Lung (tissue), 12 donors: ENCODE measurements around the gene ALLC. TPM values are rescaled to one million over a fixed set of nuclear protein-coding genes. Genes with fewer than 3 reads are reported as not detected.

ENCODE experiments used
- ATAC-seq: fragments of 200-7000 bp; cut with Tn5 transposase; one replicate; pipeline ENCODE4 v1.9.1; 2020; ENCODE audit warnings: moderate number of reproducible peaks; ENCODE audit not compliant: insufficient read depth, low FRiP score
- DNase-seq, 3 donors: peaks; one replicate each; pipeline ENCODE4 v3.0.0-alpha.2; 2013 to 2017
- H3K27ac ChIP-seq, 2 donors: one replicate each; pipeline ENCODE4 v1.5.1; 2013; ENCODE audit warnings: mild to moderate bottlenecking in 2 of 2, moderate library complexity in 2 of 2, control low read depth in 1 of 2, inconsistent platforms in 1 of 2, low read depth in 1 of 2, low read length in 1 of 2
- H3K27me3 ChIP-seq, 3 donors: one replicate each; pipeline ENCODE4 v1.5.1; 2013; ENCODE audit warnings: low read length in 2 of 3; ENCODE audit not compliant: control insufficient read depth in 3 of 3, insufficient read depth in 3 of 3
- H3K36me3 ChIP-seq, 4 donors: one replicate each; pipeline ENCODE4 v1.5.1; 2013; ENCODE audit warnings: low read length in 4 of 4, mild to moderate bottlenecking in 1 of 4, moderate library complexity in 1 of 4; ENCODE audit not compliant: control insufficient read depth in 4 of 4, insufficient read depth in 4 of 4
- H3K4me1 ChIP-seq, 5 donors: one replicate each; pipeline ENCODE4 v1.5.1; 2013; ENCODE audit warnings: low read length in 5 of 5, mild to moderate bottlenecking in 2 of 5, moderate library complexity in 1 of 5; ENCODE audit not compliant: control insufficient read depth in 5 of 5, insufficient read depth in 5 of 5
- H3K4me3 ChIP-seq: one replicate; pipeline ENCODE4 v1.5.1; 2013; ENCODE audit warnings: mild to moderate bottlenecking, control low read depth, moderate library complexity
- H3K9ac ChIP-seq, 2 donors: one replicate each; pipeline ENCODE4 v1.5.1; 2013; ENCODE audit warnings: low read length in 2 of 2, control low read depth in 1 of 2; ENCODE audit not compliant: insufficient read depth in 1 of 2
- H3K9me3 ChIP-seq, 4 donors: one replicate each; pipeline ENCODE4 v1.5.1; 2013; ENCODE audit warnings: low read length in 3 of 4, mild to moderate bottlenecking in 1 of 4, moderate library complexity in 1 of 4; ENCODE audit not compliant: control insufficient read depth in 4 of 4, insufficient read depth in 3 of 4
- WGBS, 2 donors: extraction: QIAGEN DNeasy Blood & Tissue Kit; methylation state at CpG; one replicate each; pipeline ENCODE4 v1.1.7; 2013; 5-methylcytosine and 5-hydroxymethylcytosine counted together
- polyA plus RNA-seq, 2 donors: library from polyadenylated mRNA; stranded (reverse); fragments of 200-250 nt; gene quantifications; one replicate each; pipeline ENCODE4 v1.2.1, GENCODE V29; 2013
- total RNA-seq, 2 donors: library from RNA; depleted of rRNA in 1 of 2; stranded (reverse); fragments of >200 nt in 1 of 2; gene quantifications; one replicate each; pipeline ENCODE4 v1.2.1, GENCODE V29; 2014 to 2021
- TF ChIP-seq, protein P1 (sequence below): IDR thresholded peaks from 2 replicates; pipeline ENCODE4 v1.5.1; 2012; ENCODE audit warnings: mild to moderate bottlenecking; ENCODE audit errors: control extremely low read depth, extremely low read depth
- donor health status: control.
- donor health status: control.
- donor health status: Bipolar disorder and iron deficiency.
- donor health status: healthy.
- donor health status: DM: yes; HTN: yes; CAD: no.

ALLC gene
- total and polyA plus RNA-seq, 4 donors = 0.06 TPM; not detected in 3

DNA sequence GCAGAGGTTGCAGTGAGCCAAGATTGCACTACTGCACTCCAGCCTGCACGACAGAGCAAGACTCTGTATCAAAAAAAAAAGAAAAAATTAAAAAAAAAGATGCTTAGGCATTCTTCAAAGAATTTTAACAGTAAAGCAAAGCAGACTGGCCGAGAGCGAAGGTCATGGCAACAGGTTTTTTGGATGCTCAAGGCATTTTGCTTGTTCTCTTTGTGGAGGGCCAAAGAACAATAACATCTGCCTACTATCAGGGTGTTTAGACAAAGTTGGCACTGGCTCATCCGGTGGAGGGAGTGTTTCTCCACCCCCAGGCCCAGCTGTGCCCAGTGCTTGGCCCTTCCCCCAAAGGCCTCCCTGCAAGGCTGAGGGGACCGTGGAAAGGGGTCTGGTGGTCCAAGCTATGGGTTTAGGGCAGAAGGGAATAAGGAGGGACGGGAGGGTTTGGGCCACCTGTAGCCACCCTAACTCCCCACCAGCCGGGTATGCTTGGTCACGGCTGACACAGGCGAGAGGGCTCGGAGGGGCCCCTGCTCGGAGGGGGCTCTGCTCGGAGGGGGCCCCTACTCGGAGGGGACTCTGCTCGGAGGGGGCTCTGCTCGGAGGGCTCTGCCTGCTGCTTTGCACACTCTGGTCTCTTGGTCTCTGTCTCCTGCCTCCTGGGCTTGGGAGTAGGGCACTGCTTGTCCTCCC is 26.7 kb upstream of the ALLC start:
- Histone ChIP-seq H3K9me3 (no peaks in the 10 kb centered on the region), H3K4me1 (peaks cover 0 to 16% (median 10%) of the 10 kb centered on the region in 5 donors), H3K27me3 (no peaks in the 10 kb centered on the region), H3K36me3 (no peaks in the 10 kb centered on the region), H3K9ac (no peak overlapping the region), H3K27ac (no peak overlapping the region), H3K4me3 (no peak overlapping the region)
- ATAC-seq = no peak
- TF ChIP-seq, protein P1, sequence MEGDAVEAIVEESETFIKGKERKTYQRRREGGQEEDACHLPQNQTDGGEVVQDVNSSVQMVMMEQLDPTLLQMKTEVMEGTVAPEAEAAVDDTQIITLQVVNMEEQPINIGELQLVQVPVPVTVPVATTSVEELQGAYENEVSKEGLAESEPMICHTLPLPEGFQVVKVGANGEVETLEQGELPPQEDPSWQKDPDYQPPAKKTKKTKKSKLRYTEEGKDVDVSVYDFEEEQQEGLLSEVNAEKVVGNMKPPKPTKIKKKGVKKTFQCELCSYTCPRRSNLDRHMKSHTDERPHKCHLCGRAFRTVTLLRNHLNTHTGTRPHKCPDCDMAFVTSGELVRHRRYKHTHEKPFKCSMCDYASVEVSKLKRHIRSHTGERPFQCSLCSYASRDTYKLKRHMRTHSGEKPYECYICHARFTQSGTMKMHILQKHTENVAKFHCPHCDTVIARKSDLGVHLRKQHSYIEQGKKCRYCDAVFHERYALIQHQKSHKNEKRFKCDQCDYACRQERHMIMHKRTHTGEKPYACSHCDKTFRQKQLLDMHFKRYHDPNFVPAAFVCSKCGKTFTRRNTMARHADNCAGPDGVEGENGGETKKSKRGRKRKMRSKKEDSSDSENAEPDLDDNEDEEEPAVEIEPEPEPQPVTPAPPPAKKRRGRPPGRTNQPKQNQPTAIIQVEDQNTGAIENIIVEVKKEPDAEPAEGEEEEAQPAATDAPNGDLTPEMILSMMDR = no peak
- whole genome bisulfite sequencing, 2 donors = 73 to 84% methylated on average over 8 to 15 of the region's 15 CpGs
- peak in 2 of 3 donors; percentile 31 to 33 for DNase-seq

DNA sequence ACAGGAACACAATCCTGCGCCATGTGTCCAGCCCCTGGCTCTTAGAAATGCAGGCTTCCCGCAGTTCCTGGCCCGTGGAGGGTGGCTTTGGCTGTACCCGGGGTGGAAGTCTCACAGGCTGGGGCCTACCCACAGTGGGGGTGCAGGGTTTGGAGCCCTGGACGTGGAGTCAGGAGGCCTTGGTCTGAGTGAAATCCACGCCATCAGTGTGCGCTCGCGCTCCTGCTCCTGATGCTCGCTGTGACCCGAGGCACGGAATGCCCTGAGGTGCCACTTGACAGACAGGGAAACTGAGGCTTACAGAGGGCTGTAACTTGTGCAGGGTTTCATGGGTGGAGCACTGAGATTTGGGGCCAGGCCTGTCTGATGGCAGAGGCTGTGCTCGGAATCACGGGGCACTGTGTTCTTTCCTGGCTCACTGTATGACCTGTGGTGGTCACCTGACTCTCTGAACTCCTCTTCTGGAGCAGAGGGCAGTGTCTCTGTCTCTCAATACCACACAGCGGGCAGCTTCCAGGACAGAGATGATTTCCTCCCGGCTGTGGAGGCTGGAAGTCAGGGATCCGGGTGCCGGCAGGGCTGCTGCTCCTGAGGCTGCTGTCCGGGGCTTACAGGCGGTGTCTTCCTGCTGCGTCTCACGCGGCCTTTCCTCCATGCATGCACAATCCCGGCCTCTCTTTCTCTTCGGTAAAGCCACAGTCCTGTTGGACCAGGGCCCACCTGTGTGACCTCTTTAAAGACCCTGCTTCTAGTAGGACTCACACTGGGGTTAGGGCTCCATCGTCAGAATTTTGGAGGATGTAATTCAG is 25.9 kb upstream of the ALLC start:
- ATAC-seq = no peak

GRCh38 chr2:3633089-3633981 is 24.7 kb upstream of the ALLC start:
- TF ChIP-seq, protein P1 = no peak
- H3K36me3 ChIP-seq = no peaks in the 10 kb centered on the region
- no peak overlapping the region for H3K9ac ChIP-seq
- DNase-seq (peak in 1 of 3 donors; percentile 30), ATAC-seq (no peak)
- no peaks in the 10 kb centered on the region for H3K9me3 ChIP-seq
- H3K4me1 ChIP-seq = peaks cover 0 to 8% (median 3%) of the 10 kb centered on the region in 5 donors
- 87 to 89% methylated on average over 33 of the region's 33 CpGs for WGBS, 2 donors
- no peak overlapping the region for H3K4me3 ChIP-seq
- H3K27ac ChIP-seq = no peak overlapping the region
- no peaks in the 10 kb centered on the region for H3K27me3 ChIP-seq

More for the DNA sequence above, 25.9 kb upstream of the ALLC start:
- no peaks in the 10 kb centered on the region for H3K36me3 ChIP-seq
- no peak overlapping the region for H3K9ac ChIP-seq
- no peak overlapping the region for H3K4me3 ChIP-seq
- no peak for DNase-seq
- no peak overlapping the region for H3K27ac ChIP-seq
- peaks cover 0 to 8% (median 6%) of the 10 kb centered on the region in 5 donors for H3K4me1 ChIP-seq
- TF ChIP-seq, protein P1 = no peak
- 91 to 93% methylated on average over 26 of the region's 26 CpGs for WGBS, 2 donors
- no peaks in the 10 kb centered on the region for H3K27me3 ChIP-seq
- no peaks in the 10 kb centered on the region for H3K9me3 ChIP-seq
